IPS-NIHi7 (cell line): ENCODE data around the gene ZNF143.

Experiments
- DNase-seq: peaks from one replicate; pipeline ENCODE4 v3.0.0; 2012; ENCODE audit warnings: mixed read lengths; ENCODE audit errors: extremely low spot score

ZNF143 gene

DNA sequence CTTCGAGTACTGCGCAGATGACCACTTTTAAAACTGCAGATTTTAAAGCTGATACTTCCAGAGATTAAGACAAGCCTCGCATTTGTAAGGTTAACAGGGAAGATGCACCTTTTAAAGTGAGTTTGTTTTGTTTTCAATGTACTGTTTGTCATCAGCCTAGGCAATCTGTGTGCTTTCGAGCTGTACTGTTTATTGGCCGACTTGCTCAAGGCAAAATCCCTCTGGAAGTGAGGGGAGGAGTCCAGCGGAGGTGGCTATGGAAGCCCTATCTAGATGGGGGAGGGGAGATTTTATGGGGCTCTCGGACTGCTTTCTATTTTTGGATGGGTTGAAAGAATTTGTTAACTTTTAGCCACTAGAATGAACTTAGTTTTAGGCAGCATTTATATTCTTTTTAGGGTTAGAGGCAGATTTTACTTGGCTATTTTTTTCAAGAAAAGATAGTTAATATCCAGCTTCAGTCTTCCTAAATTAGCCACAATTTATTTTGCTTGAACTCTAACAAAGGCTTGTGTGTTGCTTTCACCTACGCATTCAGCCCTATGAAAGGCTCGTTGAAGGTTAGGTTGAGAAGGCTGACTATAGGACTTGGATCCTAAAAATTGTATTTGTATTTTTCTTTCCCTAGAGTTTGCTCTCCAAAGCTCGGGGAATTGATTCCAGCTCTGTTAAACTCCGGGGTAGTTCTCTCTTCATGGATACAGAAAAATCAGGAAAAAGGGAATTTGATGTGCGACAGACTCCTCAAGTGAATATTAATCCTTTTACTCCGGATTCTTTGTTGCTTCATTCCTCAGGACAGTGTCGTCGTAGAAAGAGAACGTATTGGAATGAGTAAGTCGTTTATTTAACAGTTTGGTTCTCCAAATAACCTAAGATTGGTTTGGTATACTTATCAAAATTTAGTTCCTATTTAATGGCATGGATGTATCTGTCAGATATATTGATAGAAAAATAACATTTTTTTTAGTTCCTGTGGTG, 114.7 kb downstream of the ZNF143 start:
- DNase-seq, result peak; percentile 54

GRCh38 chr11:9576701-9577381, 116.0 kb downstream of the ZNF143 start:
- DNase-seq, result no peak

DNA sequence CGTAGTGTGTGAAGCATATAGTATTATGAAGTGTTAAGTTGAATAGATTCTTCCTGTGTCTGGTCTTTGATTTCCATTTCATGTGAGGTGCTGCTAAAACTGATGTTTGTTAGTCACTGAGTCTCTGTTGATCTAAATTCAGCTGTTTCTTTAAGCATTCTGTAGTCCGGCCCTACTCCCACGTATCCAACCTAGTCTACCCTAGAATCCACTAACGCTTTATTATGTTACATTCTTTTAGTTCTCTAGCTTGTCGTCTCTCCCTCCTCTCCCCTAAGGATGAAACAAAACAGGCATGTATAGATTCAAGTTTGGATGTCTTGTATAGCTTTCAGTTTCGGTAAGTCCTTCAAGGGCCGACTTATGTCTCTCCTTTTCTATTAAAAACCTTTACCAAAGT, 116.7 kb downstream of the ZNF143 start:
- no peak for DNase-seq
